Prostate gland (tissue), 2 donors: ENCODE results near the gene ZNG1C. TPM values are rescaled to one million over a fixed set of nuclear protein-coding genes. Genes with fewer than 3 reads are reported as not detected.
"Not testable (repeated sequence)": the region's sequence is repeated elsewhere in the genome, so short reads cannot be mapped to it uniquely, and the experiment has no call there.

ENCODE experiments used
- DNase-seq: peaks from one replicate; pipeline ENCODE4 v3.0.0-alpha.2; 2019; ENCODE audit warnings: low spot score
- H3K27ac ChIP-seq, 2 donors: fragments of 200-600 bp; sonication (generic); 2 replicates each; pipeline ENCODE4 v1.5.1; 2017 to 2019
- H3K27me3 ChIP-seq: fragments of 200-600 bp; sonication (generic); replicated peaks from 2 replicates; pipeline ENCODE4 v1.5.1; 2019; ENCODE audit not compliant: insufficient read depth
- H3K36me3 ChIP-seq, 2 donors: fragments of 200-600 bp; sonication (generic); 1 replicate in 1 of 2; 2 replicates in 1 of 2; pipeline versions ENCODE4 v1.5.1 to v1.8.1; 2017 to 2019
- H3K4me1 ChIP-seq: fragments of 200-600 bp; sonication (generic); replicated peaks from 2 replicates; pipeline ENCODE4 v1.5.1; 2019
- H3K4me3 ChIP-seq, 2 donors: fragments of 200-600 bp; sonication (generic); 2 replicates each; pipeline ENCODE4 v1.5.1; 2017 to 2019
- H3K9me3 ChIP-seq: fragments of 200-600 bp; sonication (generic); 2 replicates; pipeline ENCODE4 v1.5.1; 2017
- CTCF ChIP-seq, 4 experiments: fragments of 200-600 bp in 2 of 4; fragments of 450-650 bp in 2 of 4; sonication (generic) in 2 of 4; IDR thresholded peaks; 1 replicate in 3 of 4; 2 replicates in 1 of 4; pipeline ENCODE4 v1.5.1; 2016 to 2019; ENCODE audit warnings: antibody characterized with exemption in 4 of 4, mild to moderate bottlenecking in 2 of 4, moderate library complexity in 2 of 4
- WGBS: methylation state at CpG from one replicate; pipeline ENCODE4 v1.1.5; 2018; 5-methylcytosine and 5-hydroxymethylcytosine counted together
- intact Hi-C: fragments of 100-400 bp; cut with DNase I; formaldehyde crosslinking; loops from one replicate; pipeline ENCODE4 v1.14.2; 2022
- total RNA-seq, 2 donors: library from RNA; depleted of rRNA; stranded (reverse); fragments of >200 nt; gene quantifications; one replicate each; pipeline ENCODE4 v1.1.0, GENCODE V29; 2016

ZNG1C gene
- total RNA-seq, 2 donors from 2014 or later, result 12.3 to 41.5 TPM

- H3K4me3 ChIP-seq, H3K9me3 ChIP-seq, H3K27ac ChIP-seq, intact Hi-C loops, DNase-seq, H3K36me3 ChIP-seq, H3K4me1 ChIP-seq, H3K27me3 ChIP-seq: not testable (repeated sequence)
- WGBS, result no CpG with 5 or more reads among the region's 24 CpGs
Observed at GRCh38 chr9:68323749-68324148, 82.0 kb downstream of the ZNG1C start.

- H3K27me3 ChIP-seq, intact Hi-C loops, H3K9me3 ChIP-seq, DNase-seq, H3K4me3 ChIP-seq, H3K27ac ChIP-seq, H3K4me1 ChIP-seq, H3K36me3 ChIP-seq: not testable (repeated sequence)
- no CpG with 5 or more reads among the region's 20 CpGs for WGBS
Observed at GRCh38 chr9:68324518-68324917, 82.7 kb downstream of the ZNG1C start.

- H3K4me3 ChIP-seq, intact Hi-C loops, H3K36me3 ChIP-seq, H3K27me3 ChIP-seq, H3K27ac ChIP-seq, DNase-seq, H3K9me3 ChIP-seq, H3K4me1 ChIP-seq: not testable (repeated sequence)
- 94% methylated on average over 2 of the region's 4 CpGs for WGBS
Observed at GRCh38 chr9:68329106-68329505, 87.3 kb downstream of the ZNG1C start.

- H3K4me3 ChIP-seq, H3K27ac ChIP-seq, intact Hi-C loops, H3K4me1 ChIP-seq, H3K36me3 ChIP-seq, H3K27me3 ChIP-seq, DNase-seq, H3K9me3 ChIP-seq: not testable (repeated sequence)
- 95% methylated on average over 7 of the region's 11 CpGs for WGBS
Observed at GRCh38 chr9:68330531-68331173, 88.9 kb downstream of the ZNG1C start.

GRCh38 chr9:68332122-68332521 is 90.3 kb downstream of the ZNG1C start:
- DNase-seq, H3K27me3 ChIP-seq, H3K4me3 ChIP-seq, intact Hi-C loops, H3K9me3 ChIP-seq, H3K27ac ChIP-seq, H3K4me1 ChIP-seq, H3K36me3 ChIP-seq: not testable (repeated sequence)
- 75% methylated on average over 1 of the region's 1 CpG for WGBS

- intact Hi-C loops, result not testable (repeated sequence)
- WGBS, result 70% methylated on average over 3 of the region's 3 CpGs
Observed at GRCh38 chr9:68335935-68336334, 94.2 kb downstream of the ZNG1C start.

GRCh38 chr9:68336639-68337339 is 95.0 kb downstream of the ZNG1C start:
- H3K9me3 ChIP-seq, H3K27ac ChIP-seq, H3K27me3 ChIP-seq, H3K4me1 ChIP-seq, H3K4me3 ChIP-seq, DNase-seq, H3K36me3 ChIP-seq, intact Hi-C loops: not testable (repeated sequence)
- WGBS, result 72% methylated on average over 5 of the region's 10 CpGs

More at GRCh38 chr9:68335935-68336334, 94.2 kb downstream of the ZNG1C start:
- not testable (repeated sequence) for DNase-seq, H3K4me1 ChIP-seq, H3K27me3 ChIP-seq, H3K9me3 ChIP-seq, H3K36me3 ChIP-seq, H3K4me3 ChIP-seq, H3K27ac ChIP-seq

GRCh38 chr9:68338000-68338399 is 96.2 kb downstream of the ZNG1C start:
- H3K36me3 ChIP-seq, H3K4me3 ChIP-seq, H3K9me3 ChIP-seq, H3K27ac ChIP-seq, H3K4me1 ChIP-seq, H3K27me3 ChIP-seq, DNase-seq, intact Hi-C loops: not testable (repeated sequence)
- 78% methylated on average over 7 of the region's 7 CpGs for WGBS

- not testable (repeated sequence) for H3K4me1 ChIP-seq
- WGBS, result 2% methylated on average over 6 of the region's 10 CpGs
Observed at GRCh38 chr9:68342265-68343025, 100.7 kb downstream of the ZNG1C start.

GRCh38 chr9:68343242-68343641 is 101.5 kb downstream of the ZNG1C start:
- H3K27me3 ChIP-seq, H3K4me3 ChIP-seq, H3K36me3 ChIP-seq, DNase-seq, H3K27ac ChIP-seq, H3K4me1 ChIP-seq, H3K9me3 ChIP-seq, intact Hi-C loops: not testable (repeated sequence)
- 76% methylated on average over 3 of the region's 4 CpGs for WGBS

More at GRCh38 chr9:68342265-68343025, 100.7 kb downstream of the ZNG1C start:
- TF ChIP-seq CTCF (IDR thresholded peaks at IDR 0.05), result peak in 1 of 4 experiments; percentile 10
- H3K9me3 ChIP-seq, H3K27me3 ChIP-seq, intact Hi-C loops, DNase-seq, H3K4me3 ChIP-seq, H3K36me3 ChIP-seq, H3K27ac ChIP-seq: not testable (repeated sequence)

GRCh38 chr9:68343992-68344391 is 102.2 kb downstream of the ZNG1C start:
- H3K36me3 ChIP-seq, H3K27ac ChIP-seq, intact Hi-C loops, DNase-seq, H3K4me3 ChIP-seq, H3K27me3 ChIP-seq, H3K9me3 ChIP-seq, H3K4me1 ChIP-seq: not testable (repeated sequence)
- WGBS, result 56% methylated on average over 3 of the region's 4 CpGs
